GM18858 (cell line): ENCODE data around the gene PDE6H.

ENCODE experiments used
- ATAC-seq: cut with Tn5 transposase; IDR thresholded peaks from one replicate; pipeline ENCODE4 v1.9.1; 2021; ENCODE audit not compliant: unreplicated experiment

The PDE6H gene

GRCh38 chr12:14950982-14951746 lies 21.7 kb upstream of the PDE6H start:
- no peak for ATAC-seq

- no peak for ATAC-seq
Measured at GRCh38 chr12:14951851-14952250, 21.0 kb upstream of the PDE6H start.

GRCh38 chr12:14952299-14952921 lies 20.4 kb upstream of the PDE6H start:
- ATAC-seq, result peak; percentile 52

- no peak for ATAC-seq
Measured at GRCh38 chr12:14953752-14954151, 19.1 kb upstream of the PDE6H start.

- ATAC-seq, result no peak
Measured at GRCh38 chr12:14954269-14954668, 18.6 kb upstream of the PDE6H start.

- peak; percentile 29 for ATAC-seq
Measured at GRCh38 chr12:14956024-14956891, 16.6 kb upstream of the PDE6H start.

GRCh38 chr12:14956905-14957304 lies 15.9 kb upstream of the PDE6H start:
- no peak for ATAC-seq

- no peak for ATAC-seq
Measured at GRCh38 chr12:14957551-14958168, 15.2 kb upstream of the PDE6H start.

- ATAC-seq, result no peak
Measured at GRCh38 chr12:14958361-14959125, 14.3 kb upstream of the PDE6H start.

GRCh38 chr12:14959126-14959440 lies 13.8 kb upstream of the PDE6H start:
- ATAC-seq, result no peak

GRCh38 chr12:14959463-14959862 lies 13.4 kb upstream of the PDE6H start:
- no peak for ATAC-seq

GRCh38 chr12:14959916-14960496 lies 12.8 kb upstream of the PDE6H start:
- ATAC-seq, result no peak

- peak; percentile 32 for ATAC-seq
Measured at GRCh38 chr12:14960548-14961465, 12.0 kb upstream of the PDE6H start.

GRCh38 chr12:14961466-14962152 lies 11.2 kb upstream of the PDE6H start, which contains the start of gene ARHGDIB:
ARHGDIB (minus strand) TSS chr12:14961601; CDS start chr12:14950712, 10,889 bp downstream.
- peak; percentile 51 for ATAC-seq

- ATAC-seq, result no peak
Measured at GRCh38 chr12:14962153-14962539, 10.7 kb upstream of the PDE6H start.

GRCh38 chr12:14962797-14963196 lies 10.0 kb upstream of the PDE6H start:
- ATAC-seq, result no peak

GRCh38 chr12:14963520-14963919 lies 9.3 kb upstream of the PDE6H start:
- ATAC-seq, result no peak

GRCh38 chr12:14964406-14964805 lies 8.4 kb upstream of the PDE6H start:
- no peak for ATAC-seq

- ATAC-seq, result no peak
Measured at GRCh38 chr12:14965221-14965620, 7.6 kb upstream of the PDE6H start.
